ENCODE measurements around the gene PPP1R3C.

Gene PPP1R3C

GRCh38 chr10:91632671-91633550 lies at the start of gene PPP1R3C:
PPP1R3C (minus strand) TSS chr10:91633071; CDS start chr10:91632969, 102 bp downstream.
- DNase-seq (ENCODE audit: low read depth in 2 of 2), result peak in 1 of 2 donors; percentile 6

DNA sequence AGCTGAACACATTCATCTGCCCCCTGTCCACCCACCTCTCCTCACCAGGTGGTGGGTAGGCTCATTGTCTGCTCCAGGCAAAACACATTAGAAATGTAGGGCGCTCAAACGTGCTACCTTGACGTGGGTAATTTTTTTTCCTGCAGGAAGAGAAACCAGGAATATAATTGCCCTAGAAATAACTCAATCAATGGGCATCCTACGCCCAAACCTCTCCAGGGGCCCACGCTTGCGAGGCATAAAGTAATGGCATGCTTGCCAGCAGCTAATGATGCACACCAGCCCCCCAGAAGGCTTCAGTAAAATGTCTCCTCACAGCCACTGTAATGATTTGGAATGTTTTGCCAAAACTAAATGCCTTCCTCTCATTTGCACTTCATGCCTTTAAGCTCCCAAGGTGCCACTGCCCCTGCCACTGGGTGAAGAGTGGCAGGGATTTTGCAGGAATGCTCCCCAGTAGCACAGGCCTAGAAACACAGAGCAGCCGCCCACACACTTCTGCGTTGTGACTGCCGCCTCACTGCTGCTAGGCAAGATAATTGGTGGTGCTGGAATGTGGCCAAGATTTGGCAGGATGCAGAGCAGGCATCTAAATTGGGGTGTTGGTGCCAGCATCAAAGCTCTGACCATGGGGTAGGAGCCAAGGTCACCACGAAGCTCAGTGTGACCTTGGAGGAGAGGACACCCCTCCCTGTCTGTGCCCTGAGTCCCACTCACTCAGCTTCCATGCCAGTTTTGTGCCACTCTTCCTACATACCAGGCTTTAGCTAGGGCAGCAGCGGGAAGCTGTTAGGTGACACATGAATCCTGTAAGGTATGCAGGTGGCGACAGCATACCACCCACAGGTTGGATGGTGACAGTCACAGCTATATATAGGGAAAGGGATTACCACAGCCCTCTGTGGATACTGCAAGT lies 48.7 kb upstream of the PPP1R3C start:
- no peak for DNase-seq (ENCODE audit: low read depth in 2 of 2)

GRCh38 chr10:91680487-91680886 lies 47.6 kb upstream of the PPP1R3C start:
- no peak for DNase-seq (ENCODE audit: low read depth in 2 of 2)

DNA sequence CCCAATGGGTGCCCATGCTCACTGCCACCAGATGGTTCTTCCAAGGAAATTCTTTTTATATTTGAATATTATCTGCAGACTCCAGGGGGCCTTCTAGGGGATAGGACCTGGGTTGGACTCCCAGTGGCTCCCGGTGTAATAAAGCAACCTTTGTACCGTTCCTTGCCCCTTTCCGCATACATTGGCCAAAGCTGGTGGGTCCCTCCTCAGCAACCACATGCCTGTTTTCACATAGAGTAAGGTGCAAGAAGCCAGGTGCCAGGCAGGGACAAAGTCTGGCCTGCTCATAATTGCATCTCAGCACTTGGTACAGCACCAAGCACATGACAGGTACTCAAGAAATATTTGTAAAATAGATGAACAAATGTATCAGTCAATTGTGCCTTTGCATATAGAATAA lies 46.4 kb upstream of the PPP1R3C start:
- DNase-seq (ENCODE audit: low read depth in 2 of 2), result no peak

DNA sequence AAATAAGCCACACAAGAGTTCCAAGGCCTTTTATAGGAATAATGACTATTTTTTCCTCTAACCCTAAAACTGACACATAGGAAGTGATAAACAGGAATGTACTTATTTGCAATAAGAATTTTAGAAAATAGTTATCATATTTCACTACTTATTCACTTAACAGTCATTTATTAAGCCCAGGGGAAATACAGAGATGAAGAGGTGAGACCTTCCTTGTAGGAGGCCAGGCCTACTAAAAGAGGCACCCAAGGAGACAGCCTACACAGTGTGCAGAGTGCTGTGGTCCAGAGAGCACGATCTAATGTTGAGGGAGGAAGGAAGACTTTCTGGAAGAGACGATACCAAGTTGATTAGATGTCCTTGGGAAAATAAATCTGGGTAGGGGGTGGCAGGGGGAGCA lies 45.0 kb upstream of the PPP1R3C start:
- no peak for DNase-seq (ENCODE audit: low read depth in 2 of 2)

DNA sequence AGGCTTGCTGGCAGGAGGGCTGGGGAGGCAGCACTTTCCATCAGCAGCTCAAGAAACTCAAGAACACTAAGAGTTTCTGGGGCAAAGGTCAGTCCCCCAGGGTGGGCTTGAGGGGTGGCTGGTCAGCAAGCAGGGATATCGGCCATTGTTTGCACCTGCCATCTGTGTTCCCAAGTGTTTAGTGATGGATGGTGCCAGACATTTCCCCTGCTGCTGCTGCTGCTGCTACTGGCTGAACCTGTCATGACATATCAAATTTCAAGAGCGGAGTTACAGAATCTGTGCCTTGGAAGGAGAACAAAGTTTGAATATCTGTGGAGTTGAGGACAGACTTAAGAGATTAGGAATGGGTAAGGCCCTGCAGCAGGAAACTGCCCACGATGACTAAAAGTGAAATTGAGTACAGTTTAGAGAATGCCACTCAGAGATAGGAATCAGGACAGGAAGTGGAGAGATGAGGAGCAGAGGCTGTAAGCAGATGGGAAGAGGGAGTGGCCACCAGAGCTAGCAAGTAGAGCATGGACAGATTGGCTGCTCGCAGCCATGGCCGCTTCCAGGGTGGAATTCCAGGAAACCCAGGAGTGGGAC lies 39.2 kb upstream of the PPP1R3C start:
- DNase-seq (ENCODE audit: low read depth in 2 of 2), result no peak

DNA sequence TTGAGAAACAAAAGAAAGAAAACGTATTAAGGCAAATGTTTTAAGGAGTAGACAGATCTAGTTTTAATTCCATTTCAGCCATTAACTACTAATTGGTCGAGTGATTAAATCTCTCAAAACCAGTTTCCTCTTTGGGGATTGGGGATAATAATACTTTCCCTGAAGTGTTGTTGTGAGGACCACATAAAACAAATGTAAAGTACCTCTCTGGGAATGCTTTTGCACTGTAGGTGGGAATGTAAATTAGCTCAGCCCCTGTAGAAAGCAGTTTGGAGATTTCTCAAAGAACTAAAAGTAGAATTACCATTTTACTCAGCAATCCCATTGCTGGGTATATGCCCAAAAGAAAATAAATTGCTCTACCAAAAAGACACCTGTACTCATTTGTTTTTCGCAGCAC lies 36.0 kb upstream of the PPP1R3C start:
- DNase-seq (ENCODE audit: low read depth in 2 of 2), result no peak

GRCh38 chr10:91665842-91666241 lies 33.0 kb upstream of the PPP1R3C start:
- no peak for DNase-seq (ENCODE audit: low read depth in 2 of 2)

GRCh38 chr10:91664426-91664825 lies 31.6 kb upstream of the PPP1R3C start:
- no peak for DNase-seq (ENCODE audit: low read depth in 2 of 2)

DNA sequence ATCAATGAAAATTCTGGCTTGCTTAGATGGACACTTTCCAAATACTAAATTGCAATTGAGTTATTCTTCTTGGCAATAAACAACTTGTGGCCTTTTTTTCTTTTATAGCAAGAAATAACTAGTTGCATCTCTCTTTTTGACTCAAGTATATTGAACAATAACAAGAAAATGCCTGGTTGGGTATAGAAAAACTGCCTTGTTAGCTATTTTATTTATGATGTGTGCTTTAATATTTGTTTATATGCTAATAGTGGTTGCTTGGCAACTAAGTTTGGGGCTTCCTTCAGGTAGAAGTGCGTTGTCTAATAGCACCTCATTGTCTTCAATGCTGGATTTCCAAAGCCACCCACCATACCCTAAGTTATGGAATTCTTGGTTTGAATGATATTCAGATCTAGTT lies 30.1 kb upstream of the PPP1R3C start:
- DNase-seq (ENCODE audit: low read depth in 2 of 2), result no peak

DNA sequence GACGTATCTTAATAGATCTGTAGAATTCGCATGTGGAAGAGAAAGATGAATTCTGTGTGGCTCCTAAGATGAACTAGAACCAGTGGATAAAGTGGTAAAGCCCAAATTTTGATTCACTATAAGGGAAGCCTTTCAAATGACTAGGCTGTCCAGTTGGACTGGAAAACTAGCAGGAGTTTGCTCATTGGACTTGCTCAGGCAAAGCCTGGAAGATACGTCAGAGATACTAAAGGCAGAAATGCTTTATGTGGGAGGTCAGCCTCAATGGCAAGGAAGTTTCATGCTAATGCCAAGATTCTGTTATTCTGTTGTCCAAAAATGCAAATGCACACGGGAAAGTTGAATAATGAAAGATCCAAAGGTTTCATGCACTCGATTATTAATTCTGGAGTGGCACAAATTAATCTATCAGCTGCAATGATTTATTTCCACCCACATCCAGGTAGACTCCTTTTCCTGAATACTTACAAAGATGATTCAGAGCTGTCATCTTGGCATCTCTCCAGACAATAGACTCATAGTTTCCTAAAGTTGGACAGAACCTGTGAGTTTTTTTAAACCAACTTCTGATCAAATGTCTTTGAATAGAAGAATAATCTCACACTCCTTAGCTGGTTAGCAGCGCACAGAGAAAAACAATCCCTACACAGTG lies 20.5 kb upstream of the PPP1R3C start:
- no peak for DNase-seq (ENCODE audit: low read depth in 2 of 2)

- DNase-seq (ENCODE audit: low read depth in 2 of 2), result no peak
Measured at GRCh38 chr10:91652364-91652763, 19.5 kb upstream of the PPP1R3C start.

- DNase-seq (ENCODE audit: low read depth in 2 of 2), result no peak
Measured at GRCh38 chr10:91643700-91644099, 10.8 kb upstream of the PPP1R3C start.

DNA sequence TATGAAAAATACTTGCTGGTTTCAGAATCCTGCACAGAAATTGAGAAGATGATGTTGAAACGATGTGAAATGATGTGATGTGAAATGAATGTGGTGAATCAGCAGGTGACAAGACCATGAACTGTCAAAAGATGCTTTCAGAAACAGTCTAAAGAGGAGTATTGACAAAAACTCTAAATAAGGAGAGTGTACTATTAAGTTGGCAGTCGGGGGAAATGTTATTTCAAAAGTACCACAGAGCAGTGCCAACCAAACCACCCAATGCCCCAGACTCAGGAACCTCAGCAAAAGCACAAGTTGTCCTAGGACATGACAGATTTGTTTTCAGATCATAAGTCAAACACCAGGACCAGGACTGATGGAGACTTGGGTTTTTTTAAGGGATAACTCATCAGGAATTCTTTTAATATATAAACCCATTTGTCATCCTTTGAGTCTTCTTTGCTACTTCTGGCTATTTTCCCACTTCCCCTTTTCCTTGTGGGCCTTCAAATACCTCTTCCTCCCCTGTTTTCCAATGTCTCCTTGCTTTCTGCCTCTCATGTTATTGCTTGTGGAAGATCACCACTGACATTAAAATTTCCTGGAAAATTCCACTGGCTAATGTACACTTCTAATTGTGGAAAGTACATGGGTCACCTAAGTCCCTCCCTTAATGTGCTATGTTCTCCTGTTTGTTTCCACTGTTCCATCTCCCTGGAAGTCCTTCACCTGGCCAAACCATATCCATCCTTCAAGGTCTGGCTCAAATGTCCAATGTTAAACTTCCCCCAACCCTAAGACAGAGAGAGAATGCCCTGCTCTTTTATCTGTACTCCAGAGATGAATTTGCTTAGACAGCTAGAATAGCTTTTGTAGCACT lies 10.2 kb upstream of the PPP1R3C start:
- DNase-seq (ENCODE audit: low read depth in 2 of 2), result no peak

DNA sequence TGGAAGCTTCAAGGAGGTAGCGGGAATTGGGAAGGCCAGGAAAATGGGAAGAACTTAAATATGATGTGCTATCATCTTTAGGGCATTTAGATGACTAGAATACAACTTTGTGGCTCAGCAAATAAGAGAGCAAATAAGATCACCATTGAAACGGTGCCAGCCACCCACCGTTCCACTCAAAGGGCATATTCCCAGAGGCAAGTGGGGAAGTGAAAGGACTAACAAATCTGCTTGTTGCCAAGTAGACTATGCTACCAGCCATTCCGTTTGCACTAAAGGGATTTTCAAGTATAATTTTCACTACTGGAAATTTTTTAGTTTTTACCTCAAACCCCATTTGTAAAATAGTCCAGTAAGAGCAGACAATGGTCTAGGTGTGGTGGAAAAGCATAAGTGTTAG lies 4.0 kb upstream of the PPP1R3C start:
- no peak for DNase-seq (ENCODE audit: low read depth in 2 of 2)

DNA sequence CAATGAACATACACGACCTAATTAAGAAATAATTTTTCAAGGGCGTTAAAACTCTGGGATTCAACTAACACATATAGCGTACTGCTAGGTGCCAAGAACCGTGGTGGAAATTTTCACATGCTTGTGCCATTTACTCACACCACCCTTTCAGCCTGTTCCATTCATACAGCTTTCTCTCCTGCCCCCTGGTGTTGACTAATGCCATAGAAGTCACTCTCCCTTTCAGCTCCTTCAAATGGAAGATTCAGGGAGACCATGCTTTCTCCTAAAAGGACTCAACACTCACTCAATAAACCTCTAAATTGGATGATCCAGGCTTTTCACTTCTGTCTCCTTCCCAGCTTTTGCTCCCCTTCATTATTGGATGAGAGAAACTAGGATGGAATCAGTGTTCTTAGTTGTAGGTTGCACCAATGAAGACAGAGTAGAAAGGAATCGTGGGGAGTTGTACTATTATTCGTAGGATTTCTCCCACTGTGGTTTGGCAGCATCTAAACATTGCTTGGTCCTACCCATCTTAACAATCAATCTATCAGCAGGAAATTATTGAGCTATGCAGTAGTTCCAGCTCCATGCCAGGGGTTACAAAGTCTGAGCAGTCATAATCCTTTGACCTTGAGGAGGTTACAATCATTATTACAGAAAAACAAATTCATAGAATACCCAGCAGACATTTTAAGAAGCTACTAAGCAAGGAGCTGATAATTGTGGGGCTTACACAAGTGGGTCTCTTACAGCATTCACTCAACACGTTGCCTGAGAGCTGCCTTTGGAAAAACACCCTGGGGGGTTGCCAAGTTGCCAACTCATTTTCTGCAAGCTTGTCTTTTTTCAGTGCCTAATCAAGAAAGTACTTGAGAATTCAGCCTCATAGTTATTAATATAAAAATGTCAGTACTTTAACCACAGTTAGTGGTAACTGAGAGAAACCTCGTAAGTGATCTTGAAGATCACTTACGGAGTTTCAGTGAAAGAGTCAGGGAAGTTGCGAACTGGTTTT lies 2.8 kb upstream of the PPP1R3C start:
- DNase-seq (ENCODE audit: low read depth in 2 of 2), result no peak

GRCh38 chr10:91634898-91635297 lies 2.0 kb upstream of the PPP1R3C start:
- DNase-seq (ENCODE audit: low read depth in 2 of 2), result no peak

GRCh38 chr10:91634246-91634645 lies 1.4 kb upstream of the PPP1R3C start:
- DNase-seq (ENCODE audit: low read depth in 2 of 2), result no peak

GRCh38 chr10:91630625-91631024 lies 2.2 kb downstream of the PPP1R3C start:
- no peak for DNase-seq (ENCODE audit: low read depth in 2 of 2)

Data from stimulated activated CD8-positive, alpha-beta memory T cell treated with anti-CD3 and anti-CD28 coated beads, Interleukin-7, amount 100 ng/mL, for 4 hours (primary cell).